ENCODE measurements around the gene HMBS.
"Not testable (repeated sequence)": the region's sequence is repeated elsewhere in the genome, so short reads cannot be mapped to it uniquely, and the experiment has no call there.

Gene HMBS

DNA sequence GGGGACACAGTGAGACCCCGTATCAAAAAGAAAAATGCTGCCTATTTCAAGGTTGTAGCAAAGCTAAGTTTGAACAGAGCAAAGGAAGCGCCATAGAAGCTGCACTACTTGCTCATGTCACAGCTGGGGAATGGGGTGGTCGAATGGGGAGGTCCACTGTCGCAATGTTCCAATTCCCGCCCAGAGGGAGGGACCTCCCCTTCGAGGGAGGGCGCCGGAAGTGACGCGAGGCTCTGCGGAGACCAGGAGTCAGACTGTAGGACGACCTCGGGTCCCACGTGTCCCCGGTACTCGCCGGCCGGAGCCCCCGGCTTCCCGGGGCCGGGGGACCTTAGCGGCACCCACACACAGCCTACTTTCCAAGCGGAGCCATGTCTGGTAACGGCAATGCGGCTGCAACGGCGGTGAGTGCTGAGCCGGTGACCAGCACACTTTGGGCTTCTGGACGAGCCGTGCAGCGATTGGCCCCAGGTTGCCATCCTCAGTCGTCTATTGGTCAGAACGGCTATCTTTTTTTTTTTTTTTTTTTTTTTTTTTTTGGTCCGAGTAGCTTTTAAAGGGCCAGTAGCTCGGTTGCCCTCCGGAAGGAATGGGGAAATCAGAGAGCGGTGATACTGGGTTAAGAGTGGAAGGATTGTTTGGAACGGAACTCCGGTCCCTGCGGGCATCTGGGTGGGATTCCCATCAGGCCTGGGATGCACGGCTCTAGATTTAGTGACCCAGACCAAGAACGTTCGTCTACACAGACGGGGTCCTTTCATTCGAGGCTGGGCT, at the start of gene HMBS:
Gene HMBS (plus strand): TSS at position 219 of the 774 bp plus-strand sequence. CDS start 153 bp downstream, at position 372.
- peak; percentile 92 to 94 for ATAC-seq

DNA sequence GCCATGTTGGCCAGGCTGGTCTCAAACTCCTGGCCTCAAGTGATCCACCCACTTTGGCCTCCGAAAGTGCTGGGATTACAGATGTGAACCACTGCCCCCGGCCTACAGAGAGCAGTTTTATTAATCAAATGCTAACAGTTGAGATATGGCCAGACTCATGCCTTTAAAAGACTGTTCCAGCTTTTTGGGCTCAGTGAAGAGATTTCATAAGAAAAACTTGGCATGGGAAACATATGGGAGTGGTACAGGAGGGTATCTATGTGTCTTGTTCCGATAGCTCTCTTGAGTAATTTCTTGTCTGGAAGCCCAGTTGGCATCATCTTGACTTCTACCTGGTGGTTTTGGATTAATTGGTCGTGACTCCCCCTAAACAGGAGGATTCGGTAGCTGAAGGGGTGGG, 45.8 kb upstream of the HMBS start:
- ATAC-seq = no peak

GRCh38 chr11:119039471-119039870, 45.2 kb upstream of the HMBS start:
- ATAC-seq = not testable (repeated sequence)

- peak; percentile 55 to 68 for ATAC-seq
These were observed 42.7 kb upstream of the HMBS start for GRCh38 chr11:119041821-119042514.

DNA sequence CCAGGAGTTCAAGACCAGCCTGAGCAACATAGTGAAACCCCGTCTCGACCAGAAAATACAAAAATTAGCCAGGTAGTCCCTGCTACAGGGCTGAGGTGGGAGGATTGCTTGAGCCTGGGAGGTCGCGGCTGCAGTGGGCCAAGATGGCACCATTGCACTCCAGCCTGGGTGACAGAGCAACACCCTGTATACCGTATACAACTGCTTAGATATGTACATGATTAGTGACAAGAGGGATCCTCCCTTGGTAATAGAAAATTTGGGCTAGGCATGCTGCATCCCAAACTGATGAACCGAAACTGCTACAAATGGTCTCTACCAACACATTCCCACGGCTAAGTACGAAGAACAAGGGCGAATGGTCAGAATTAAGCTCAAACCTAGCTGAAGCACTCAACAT, 41.8 kb upstream of the HMBS start:
- no peak for ATAC-seq

DNA sequence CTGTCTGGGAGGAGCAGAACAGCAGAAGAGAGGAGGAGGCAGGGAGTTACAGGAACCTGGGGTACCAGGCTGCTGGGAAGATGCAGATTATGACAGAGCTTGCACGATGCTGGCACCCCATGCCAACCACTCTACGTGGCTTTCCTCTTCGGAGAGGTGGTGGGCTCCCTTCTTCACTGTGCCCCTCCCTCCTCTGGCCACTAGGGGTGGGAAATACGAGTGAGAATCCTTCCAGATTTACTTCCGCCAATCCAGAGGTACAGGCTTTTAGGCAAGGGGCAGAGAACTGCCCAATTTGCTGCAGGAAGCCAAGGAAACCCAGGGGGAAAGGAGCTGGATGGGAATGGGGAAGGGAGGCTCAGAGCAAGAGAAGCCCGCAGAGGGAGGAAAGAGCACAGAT, 40.0 kb upstream of the HMBS start:
- peak in 1 of 2 donors; percentile 14 for ATAC-seq

DNA sequence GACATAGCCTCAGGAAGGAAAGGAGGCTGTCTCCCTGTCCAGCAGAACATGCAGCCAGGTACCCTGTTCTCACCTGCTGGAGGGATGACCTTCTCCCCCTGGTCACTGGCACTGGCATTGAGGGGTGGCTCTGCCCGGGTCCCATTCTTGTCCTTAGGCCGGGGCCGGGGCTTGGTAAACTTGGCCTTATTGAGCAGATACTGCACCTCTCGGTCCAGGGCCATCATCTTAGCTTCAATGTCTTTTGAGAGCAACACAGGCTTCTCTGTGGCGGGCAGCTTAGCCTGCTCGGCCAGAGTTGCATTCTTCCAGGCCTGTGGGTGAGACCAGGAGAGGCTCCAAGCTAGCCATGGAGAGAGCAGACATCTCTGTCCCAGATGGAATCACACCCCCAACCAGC, 38.2 kb upstream of the HMBS start:
- no peak for ATAC-seq

DNA sequence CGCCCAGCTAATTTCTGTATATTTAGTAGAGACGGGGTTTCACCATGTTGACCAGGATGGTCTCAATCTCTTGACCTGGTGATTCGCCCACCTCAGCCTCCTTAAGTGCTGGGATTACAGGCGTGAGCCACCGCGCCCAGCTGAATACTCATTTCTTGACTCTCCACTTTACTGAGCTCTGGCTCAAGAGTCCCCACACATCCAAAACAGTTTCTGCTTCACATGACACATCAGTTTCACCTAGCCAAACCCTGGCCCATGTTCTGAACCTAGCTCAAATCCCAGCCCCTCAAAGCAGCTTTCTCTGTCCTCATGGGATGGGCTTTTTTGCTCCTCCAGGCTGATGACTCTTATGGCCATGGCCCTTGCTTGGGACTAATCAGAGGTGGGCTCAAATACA, 37.5 kb upstream of the HMBS start:
- ATAC-seq = no peak

- ATAC-seq = no peak
These were observed 36.0 kb upstream of the HMBS start for GRCh38 chr11:119048644-119049043.

GRCh38 chr11:119049081-119049480, 35.6 kb upstream of the HMBS start:
- ATAC-seq = no peak

DNA sequence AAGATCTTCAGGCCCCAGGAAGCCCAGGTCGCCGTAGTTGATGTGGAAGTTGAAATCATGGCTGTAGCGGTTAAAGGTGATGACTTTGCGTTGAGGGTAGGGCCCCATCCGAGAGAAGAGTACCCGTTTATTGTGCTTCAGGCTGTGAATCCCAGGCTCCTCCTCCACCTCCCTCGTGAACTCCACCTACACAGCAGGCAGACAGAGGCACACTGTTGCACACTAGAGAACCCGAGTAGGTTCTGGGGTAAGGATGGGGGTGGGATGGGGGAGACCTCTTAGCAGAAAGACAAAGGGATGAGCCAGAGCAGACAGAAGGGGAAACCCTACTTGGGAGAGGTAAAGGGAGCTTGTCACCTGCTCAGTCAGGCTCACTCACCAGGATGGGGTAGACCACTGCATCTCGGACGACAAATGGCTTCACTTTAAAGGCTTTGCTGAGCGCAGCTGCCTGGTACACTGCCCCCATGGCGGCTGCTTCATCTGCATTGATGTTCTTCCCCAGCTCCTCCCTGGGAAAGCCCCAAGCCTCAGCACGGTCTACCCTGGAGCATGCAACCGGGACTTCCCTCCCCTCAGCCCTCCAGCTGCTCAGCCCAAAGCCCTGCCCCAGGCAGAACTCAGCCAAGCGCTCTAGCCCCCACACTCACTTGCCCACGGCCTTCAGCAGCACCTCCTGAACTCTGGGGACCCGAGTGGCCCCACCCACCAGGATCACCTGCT, 33.1 kb upstream of the HMBS start:
- ATAC-seq = peak; percentile 69 to 74

DNA sequence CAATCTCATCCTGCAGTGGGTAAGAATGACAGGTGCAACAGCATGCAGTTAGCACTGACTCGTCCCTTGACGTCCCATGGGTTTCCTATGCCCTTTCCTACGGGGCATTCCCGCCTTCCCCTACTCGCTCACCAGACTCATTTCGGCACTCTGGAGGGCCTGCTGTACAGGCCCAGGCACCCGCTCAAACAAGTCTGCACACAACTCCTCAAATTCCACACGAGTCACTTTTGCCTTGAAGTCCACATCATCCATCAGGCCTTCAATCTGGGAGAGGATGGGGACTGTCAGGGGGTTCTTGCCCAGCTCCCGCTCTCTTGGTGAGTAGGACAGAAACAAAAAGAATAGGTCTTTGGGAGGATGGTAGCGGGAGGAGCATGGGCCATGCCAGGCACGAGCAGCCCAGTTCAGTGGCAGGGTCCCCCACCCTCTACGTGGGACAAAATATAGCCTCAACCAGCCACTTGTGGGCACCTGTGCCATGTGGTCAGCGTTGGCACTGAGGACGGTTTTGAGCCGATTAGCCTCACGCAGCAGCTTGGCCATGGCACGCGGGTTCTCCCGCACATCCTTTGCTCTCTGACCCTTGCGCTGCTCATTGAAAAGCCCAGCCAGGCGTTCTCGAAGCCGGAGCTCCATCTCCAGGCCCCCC, 32.4 kb upstream of the HMBS start:
- no peak for ATAC-seq

- ATAC-seq = no peak
These were observed 30.3 kb upstream of the HMBS start for GRCh38 chr11:119054418-119054817.

DNA sequence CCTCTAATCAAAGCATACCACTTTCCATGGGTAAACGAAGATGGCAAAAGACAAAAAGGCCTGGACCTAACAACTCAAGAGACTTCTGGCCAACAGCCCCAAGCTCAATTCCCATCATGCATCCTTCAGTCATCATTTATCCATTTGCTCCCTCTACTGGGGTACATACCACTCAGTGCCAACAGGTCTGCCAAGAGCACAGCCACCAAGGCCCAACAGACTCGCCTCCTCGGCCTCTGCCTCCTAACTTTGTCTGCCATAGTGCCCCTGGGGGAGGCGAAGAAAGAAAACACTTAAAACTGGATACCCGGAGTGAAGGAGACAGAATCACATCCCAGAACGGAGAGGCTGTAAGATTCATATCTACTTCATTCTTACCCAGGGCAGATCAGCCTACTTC, 28.8 kb upstream of the HMBS start:
- no peak for ATAC-seq

- ATAC-seq = peak in 1 of 2 donors; percentile 2
These were observed 28.2 kb upstream of the HMBS start for GRCh38 chr11:119056421-119056999.

- peak; percentile 93 to 94 for ATAC-seq
These were observed 27.5 kb upstream of the HMBS start, which contains the start of gene HYOU1 for GRCh38 chr11:119057000-119057769. Gene HYOU1 (minus strand): TSS chr11:119057205. CDS start chr11:119056160, 1,045 bp downstream.

DNA sequence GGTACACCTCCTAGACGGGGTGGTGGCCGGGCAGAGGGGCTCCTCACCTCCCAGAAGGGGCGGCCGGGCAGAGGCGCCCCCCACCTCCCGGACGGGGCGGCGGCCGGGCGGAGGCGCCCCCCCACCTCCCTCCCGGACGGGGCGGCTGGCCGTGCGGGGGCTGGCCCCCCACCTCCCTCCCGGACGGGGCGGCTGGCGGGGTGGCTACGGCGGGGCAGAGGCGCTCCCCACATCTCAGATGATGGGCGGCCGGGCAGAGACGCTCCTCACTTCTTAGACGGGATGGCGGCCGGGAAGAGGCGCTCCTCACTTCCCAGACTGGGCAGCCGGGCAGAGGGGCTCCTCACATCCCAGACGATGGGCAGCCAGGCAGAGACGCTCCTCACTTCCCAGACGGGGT, 25.6 kb upstream of the HMBS start:
- not testable (repeated sequence) for ATAC-seq

- no peak for ATAC-seq
These were observed 23.4 kb upstream of the HMBS start for GRCh38 chr11:119061256-119061655.

DNA sequence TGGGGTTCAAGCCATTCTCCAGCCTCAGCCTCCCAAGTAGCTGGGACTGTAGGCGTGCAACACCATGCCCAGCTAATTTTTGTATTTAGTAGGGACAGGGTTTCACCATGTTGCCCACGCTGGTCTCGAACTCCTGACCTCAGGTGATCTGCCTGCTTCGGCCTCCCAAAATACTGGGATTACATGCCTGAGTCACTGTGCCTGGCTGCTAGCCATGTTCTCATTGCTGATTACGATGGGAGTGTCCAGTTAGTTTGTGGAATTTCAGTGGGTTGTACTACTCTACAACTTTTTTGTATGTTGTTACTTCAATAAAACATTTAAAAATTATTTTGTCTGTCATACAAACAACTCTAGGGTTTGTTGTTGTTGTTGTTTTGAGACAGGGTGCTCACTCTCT, 21.9 kb upstream of the HMBS start:
- ATAC-seq = no peak

DNA sequence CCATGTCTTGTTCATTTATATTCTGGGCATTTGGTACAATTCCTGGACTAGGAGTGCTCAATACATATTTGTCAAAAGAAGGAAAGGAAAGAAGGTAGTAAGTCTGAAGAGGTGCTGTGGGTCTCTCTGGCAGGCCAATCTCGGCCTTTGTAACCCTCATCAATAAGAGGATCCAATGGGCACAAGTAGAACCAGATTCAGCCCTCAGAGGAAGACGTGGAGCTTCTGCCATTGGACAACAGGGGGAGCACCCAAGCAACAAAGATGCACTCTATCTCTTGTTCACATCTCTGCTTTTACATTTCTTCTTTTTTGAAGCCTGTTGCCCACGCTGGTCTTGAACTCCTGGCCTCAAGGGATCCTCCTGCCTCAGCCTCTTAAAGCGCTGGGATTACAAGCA, 19.3 kb upstream of the HMBS start:
- ATAC-seq = no peak

DNA sequence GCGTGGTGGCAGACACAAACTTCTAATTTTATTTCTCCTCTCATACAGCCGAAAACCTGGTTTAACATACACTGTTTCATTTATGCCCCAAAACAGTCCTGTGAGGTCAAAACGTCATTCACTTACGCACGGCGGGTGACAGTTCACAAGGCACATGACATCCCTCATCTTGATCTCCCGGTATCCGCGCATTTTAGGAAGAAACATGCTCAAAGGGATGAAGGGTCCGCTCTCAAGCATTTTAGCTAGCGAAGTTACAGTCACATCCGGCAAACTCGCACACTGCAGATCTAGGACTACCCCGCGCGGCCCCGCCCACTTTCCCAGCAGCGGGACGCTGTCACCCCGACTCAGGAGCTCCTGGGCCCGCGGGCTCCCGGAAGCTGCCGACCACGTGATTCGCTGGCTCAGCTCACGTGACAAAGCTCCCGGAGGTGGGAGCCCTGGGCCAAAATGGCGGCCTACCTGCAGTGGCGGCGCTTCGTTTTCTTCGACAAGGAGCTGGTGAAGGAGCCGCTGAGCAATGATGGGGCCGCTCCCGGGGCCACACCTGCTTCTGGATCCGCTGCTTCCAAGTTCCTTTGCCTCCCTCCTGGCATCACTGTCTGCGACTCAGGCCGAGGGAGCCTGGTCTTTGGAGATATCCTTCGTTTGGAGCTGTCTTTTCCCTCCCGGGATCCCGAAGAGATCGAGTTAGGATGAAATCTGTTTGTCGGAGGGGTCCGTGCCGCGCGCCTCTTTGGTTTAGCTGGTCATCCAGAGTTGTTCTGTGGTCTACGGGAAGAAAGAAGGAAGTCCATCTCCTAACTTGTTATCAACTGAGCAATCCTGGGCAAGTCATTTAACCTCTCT, 17.1 kb upstream of the HMBS start, which contains the start of gene VPS11:
Gene VPS11 (plus strand): TSS at position 448 of the 852 bp plus-strand sequence. CDS start 6 bp downstream, at position 454.
- peak; percentile 99 for ATAC-seq

Data from activated CD4-positive, CD25-positive, alpha-beta regulatory T cell treated with anti-CD3 and anti-CD28 coated beads, Interleukin-2, amount 50 U/mL, for 24 hours (primary cell).